Gastrocnemius medialis (tissue), 4 donors: Measurements from ENCODE around the gene NOS1AP. TPM values are rescaled to one million over a fixed set of nuclear protein-coding genes. Genes with fewer than 3 reads are reported as not detected.

Experiments used
- ATAC-seq, 2 donors: fragments of 150-250 bp; one replicate each; pipeline ENCODE4 v1.9.1; 2016
- DNase-seq, 2 donors: peaks; one replicate each; pipeline ENCODE4 v3.0.0-alpha.2; 2019
- H3K27ac ChIP-seq, 4 donors: fragments of 200-600 bp; sonication (generic); 1 replicate in 1 of 4; 2 replicates in 3 of 4; pipeline ENCODE4 v1.5.1; 2016 to 2018; ENCODE audit warnings: mild to moderate bottlenecking in 2 of 4, moderate library complexity in 1 of 4
- H3K27me3 ChIP-seq, 3 donors: fragments of 200-600 bp; sonication (generic) in 2 of 3; 1 replicate in 1 of 3; 2 replicates in 2 of 3; pipeline versions ENCODE4 v1.5.1 to v1.6.0; 2016 to 2019; ENCODE audit warnings: mild to moderate bottlenecking in 1 of 3, moderate library complexity in 1 of 3
- H3K36me3 ChIP-seq, 2 donors: fragments of 200-600 bp; sonication (generic) in 1 of 2; one replicate each; pipeline ENCODE4 v1.5.1; 2017 to 2018
- H3K4me1 ChIP-seq, 2 donors: fragments of 200-600 bp; sonication (generic) in 1 of 2; one replicate each; pipeline ENCODE4 v1.5.1; 2016 to 2017; ENCODE audit warnings: mild to moderate bottlenecking in 2 of 2
- H3K4me3 ChIP-seq, 4 donors: fragments of 200-600 bp; sonication (generic) in 3 of 4; 1 replicate in 1 of 4; 2 replicates in 3 of 4; pipeline ENCODE4 v1.5.1; 2016 to 2019; ENCODE audit warnings: mild to moderate bottlenecking in 2 of 4
- H3K9me3 ChIP-seq, 3 donors: fragments of 200-600 bp; sonication (generic) in 2 of 3; 1 replicate in 1 of 3; 2 replicates in 2 of 3; pipeline ENCODE4 v1.5.1; 2016 to 2019
- POLR2A ChIP-seq, 2 donors: fragments of 450-650 bp; IDR thresholded peaks; one replicate each; pipeline ENCODE4 v1.6.1; 2017; ENCODE audit warnings: antibody characterized with exemption in 2 of 2, mild to moderate bottlenecking in 2 of 2, moderate library complexity in 2 of 2
- in situ Hi-C, 4 donors: fragments of 200-750 bp; cut with MboI; loops; one replicate each; pipeline versions ENCODE4 v1.15.0 to v1.8.0; 2017; ENCODE audit warnings: low sequenced_read_pairs in 4 of 4
- intact Hi-C: fragments of 100-400 bp; cut with DNase I; formaldehyde crosslinking; loops from one replicate; pipeline ENCODE4 v1.15.1; 2023; ENCODE audit warnings: low total_unique reads
- total RNA-seq, 4 donors: library from RNA; depleted of rRNA; stranded (reverse); fragments of >200 nt; gene quantifications; one replicate each; pipeline versions ENCODE4 v1.1.0 to v1.2.3, GENCODE V29; 2016
- TF ChIP-seq, protein P1 (sequence below), 5 experiments: fragments of 450-650 bp in 3 of 5; fragments of 200-600 bp in 2 of 5; sonication (generic) in 2 of 5; IDR thresholded peaks in 4 of 5; conservative IDR thresholded peaks in 1 of 5; 1 replicate in 4 of 5; 2 replicates in 1 of 5; pipeline ENCODE4 v1.5.1; 2016 to 2019; ENCODE audit warnings: antibody characterized with exemption in 5 of 5, mild to moderate bottlenecking in 3 of 5, moderate library complexity in 3 of 5

NOS1AP gene
- total RNA-seq, 4 donors from 2014 or later: 0.20 to 0.40 (median 0.25) TPM

DNA sequence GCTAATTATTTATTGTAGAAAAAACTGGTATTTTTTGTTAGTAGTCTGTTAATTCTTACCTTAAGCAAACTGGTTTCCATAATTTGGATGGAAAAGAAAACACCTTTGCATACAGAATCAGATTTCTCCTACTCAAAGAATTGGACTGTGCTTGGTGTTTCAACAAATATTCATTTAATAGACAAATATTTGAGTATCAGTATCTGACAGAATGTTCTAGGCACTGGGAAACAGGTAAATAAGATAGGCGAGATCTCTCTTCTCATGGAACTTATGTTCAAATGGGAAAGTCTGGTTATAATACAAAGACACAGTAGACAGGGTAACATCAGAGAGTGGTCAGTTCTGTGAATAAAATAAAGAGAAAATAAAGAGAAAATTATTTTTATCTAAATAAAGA is 119.9 kb downstream of the NOS1AP start:
- Histone ChIP-seq H3K27ac (no peak overlapping the region), H3K27me3 (no peaks in the 10 kb centered on the region), H3K4me1 (peaks cover 0 to 2% of the 10 kb centered on the region in 2 donors), H3K36me3 (no peaks in the 10 kb centered on the region), H3K9me3 (no peaks in the 10 kb centered on the region), H3K4me3 (no peak overlapping the region)
- intact Hi-C loops (no loop called here), in situ Hi-C loops (no loop called here)
- TF ChIP-seq, protein P1, sequence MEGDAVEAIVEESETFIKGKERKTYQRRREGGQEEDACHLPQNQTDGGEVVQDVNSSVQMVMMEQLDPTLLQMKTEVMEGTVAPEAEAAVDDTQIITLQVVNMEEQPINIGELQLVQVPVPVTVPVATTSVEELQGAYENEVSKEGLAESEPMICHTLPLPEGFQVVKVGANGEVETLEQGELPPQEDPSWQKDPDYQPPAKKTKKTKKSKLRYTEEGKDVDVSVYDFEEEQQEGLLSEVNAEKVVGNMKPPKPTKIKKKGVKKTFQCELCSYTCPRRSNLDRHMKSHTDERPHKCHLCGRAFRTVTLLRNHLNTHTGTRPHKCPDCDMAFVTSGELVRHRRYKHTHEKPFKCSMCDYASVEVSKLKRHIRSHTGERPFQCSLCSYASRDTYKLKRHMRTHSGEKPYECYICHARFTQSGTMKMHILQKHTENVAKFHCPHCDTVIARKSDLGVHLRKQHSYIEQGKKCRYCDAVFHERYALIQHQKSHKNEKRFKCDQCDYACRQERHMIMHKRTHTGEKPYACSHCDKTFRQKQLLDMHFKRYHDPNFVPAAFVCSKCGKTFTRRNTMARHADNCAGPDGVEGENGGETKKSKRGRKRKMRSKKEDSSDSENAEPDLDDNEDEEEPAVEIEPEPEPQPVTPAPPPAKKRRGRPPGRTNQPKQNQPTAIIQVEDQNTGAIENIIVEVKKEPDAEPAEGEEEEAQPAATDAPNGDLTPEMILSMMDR (IDR thresholded peaks at IDR 0.05 in 4 of 5, conservative IDR thresholded peaks at IDR 0.05 in 1 of 5): no peak
- ATAC-seq (no peak), DNase-seq (no peak)

DNA sequence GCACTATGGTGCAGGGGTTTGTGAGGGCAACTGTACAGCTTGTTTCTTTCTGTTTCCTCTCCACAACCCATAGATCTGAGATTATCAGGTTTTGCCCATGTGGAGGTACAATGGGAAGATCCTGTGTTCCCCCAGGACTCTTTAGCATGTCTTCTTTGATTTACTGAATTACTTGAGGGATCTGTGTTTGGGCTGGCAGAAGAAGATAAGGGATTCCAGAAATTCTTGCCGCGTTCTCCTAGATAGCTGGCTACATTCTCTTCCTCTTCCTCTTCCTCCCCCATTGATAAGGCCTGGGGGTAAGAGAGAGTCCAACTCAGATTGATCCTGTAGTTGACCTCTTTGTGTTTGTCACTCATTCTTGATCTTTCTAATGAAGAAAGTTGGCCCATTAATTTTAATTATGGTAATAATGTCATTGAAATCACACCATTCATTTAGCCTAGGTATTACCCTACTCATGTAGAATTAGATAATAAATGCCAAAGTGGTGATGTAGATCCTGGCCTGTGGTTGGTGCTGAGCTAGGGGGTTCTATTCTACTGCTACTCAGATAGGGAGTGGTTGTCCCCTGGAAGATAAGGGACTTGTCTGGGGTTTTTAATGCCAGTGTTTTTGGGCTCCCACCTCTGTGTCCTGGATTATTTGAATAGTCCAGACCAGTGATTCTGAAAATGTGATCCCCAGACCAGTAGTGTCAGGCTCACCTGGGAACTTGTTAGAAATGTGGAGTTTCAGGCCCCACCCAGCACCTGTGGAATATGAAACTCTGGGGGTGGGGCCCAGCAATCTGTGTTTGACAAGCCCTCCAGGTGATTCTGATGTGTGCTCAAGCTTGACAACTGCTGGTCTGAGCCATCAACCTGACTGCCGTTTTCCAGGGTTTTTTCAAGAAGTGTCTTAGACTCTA is 122.2 kb downstream of the NOS1AP start:
- ATAC-seq (no peak), DNase-seq (no peak)
- H3K9me3 ChIP-seq: no peaks in the 10 kb centered on the region
- TF ChIP-seq, protein P1 (IDR thresholded peaks at IDR 0.05 in 4 of 5, conservative IDR thresholded peaks at IDR 0.05 in 1 of 5): no peak
- no peak for TF ChIP-seq POLR2A (IDR thresholded peaks at IDR 0.05)
- H3K27me3 ChIP-seq: no peaks in the 10 kb centered on the region
- H3K36me3 ChIP-seq: no peaks in the 10 kb centered on the region
- intact Hi-C loops: no loop called here
- H3K4me3 ChIP-seq: no peak overlapping the region
- peaks cover 0 to 5% of the 10 kb centered on the region in 2 donors for H3K4me1 ChIP-seq
- in situ Hi-C loops: no loop called here
- no peak overlapping the region for H3K27ac ChIP-seq

DNA sequence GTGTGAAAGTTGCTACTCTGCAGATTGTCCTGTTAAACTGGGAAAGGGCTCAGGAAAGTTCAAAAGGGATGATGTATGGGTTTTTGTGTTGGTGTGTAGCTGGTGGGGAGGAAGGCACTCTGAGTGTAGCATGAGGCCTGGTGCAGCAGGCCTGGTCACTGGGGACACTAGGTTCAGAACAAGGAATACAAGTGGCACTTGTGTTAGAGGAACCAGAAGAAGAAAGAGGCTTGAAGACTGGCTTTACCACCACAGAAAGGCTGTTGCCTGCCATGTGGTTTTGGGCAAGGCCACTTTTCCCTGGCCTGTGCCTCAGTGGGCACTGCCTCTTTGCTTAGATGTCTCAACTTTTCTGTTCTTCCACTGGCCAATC is 122.8 kb downstream of the NOS1AP start:
- peaks cover 0 to 5% of the 10 kb centered on the region in 2 donors for H3K4me1 ChIP-seq
- no peaks in the 10 kb centered on the region for H3K36me3 ChIP-seq
- in situ Hi-C loops (no loop called here), intact Hi-C loops (no loop called here)
- no peaks in the 10 kb centered on the region for H3K27me3 ChIP-seq
- no peak overlapping the region for H3K4me3 ChIP-seq
- no peak overlapping the region for H3K27ac ChIP-seq
- no peak for DNase-seq
- H3K9me3 ChIP-seq: no peaks in the 10 kb centered on the region
- no peak for TF ChIP-seq POLR2A (IDR thresholded peaks at IDR 0.05)
- TF ChIP-seq, protein P1 (IDR thresholded peaks at IDR 0.05 in 4 of 5, conservative IDR thresholded peaks at IDR 0.05 in 1 of 5): no peak
- ATAC-seq: no peak

DNA sequence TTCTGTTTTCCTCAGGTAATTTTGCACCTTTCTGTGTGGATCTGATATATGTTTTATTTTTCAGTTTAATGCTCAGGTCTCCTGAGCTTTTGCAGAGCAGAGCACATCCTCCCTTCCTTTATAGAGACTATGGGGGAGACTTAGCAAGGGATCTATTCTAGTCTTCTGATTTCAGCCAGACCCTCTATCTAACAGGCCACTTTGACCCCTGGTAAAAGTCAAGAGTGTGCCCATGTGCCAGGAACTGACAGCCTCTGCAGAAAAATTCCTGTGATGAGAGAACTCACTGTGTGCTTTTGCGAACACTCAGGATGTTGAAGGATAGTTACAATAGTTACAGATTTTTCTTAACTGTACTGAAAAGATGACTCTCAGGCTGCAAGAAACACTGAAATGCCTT is 123.3 kb downstream of the NOS1AP start:
- H3K36me3 ChIP-seq: no peaks in the 10 kb centered on the region
- H3K4me1 ChIP-seq: peaks cover 0 to 5% of the 10 kb centered on the region in 2 donors
- DNase-seq (no peak), ATAC-seq (no peak)
- no peak overlapping the region for H3K4me3 ChIP-seq
- TF ChIP-seq, protein P1 (IDR thresholded peaks at IDR 0.05 in 4 of 5, conservative IDR thresholded peaks at IDR 0.05 in 1 of 5): no peak
- no peak for TF ChIP-seq POLR2A (IDR thresholded peaks at IDR 0.05)
- no peaks in the 10 kb centered on the region for H3K27me3 ChIP-seq
- intact Hi-C loops: no loop called here
- in situ Hi-C loops: no loop called here
- H3K27ac ChIP-seq: no peak overlapping the region
- H3K9me3 ChIP-seq: no peaks in the 10 kb centered on the region
